Measurements from ENCODE around the gene IQUB. TPM values are rescaled to one million over a fixed set of nuclear protein-coding genes. Genes with fewer than 3 reads are reported as not detected.

IQUB gene
- polyA plus RNA-seq, 1 donor from 2014 or later, result 0.41 TPM

GRCh38 chr7:123440101-123440548, 94.3 kb downstream of the IQUB start:
- Histone ChIP-seq H3K79me2 (replicated peaks; ENCODE audit: insufficient read depth, low read length) (no peaks in the 10 kb centered on the region), H3F3A (ENCODE audit: insufficient read depth, low read length, poor library complexity, severe bottlenecking) (no peaks in the 10 kb centered on the region), H3K4me2 (ENCODE audit: low read length) (no peak overlapping the region), H3K4me3 (ENCODE audit: low read length) (no peak overlapping the region), H4K20me1 (ENCODE audit: insufficient read depth) (no peaks in the 10 kb centered on the region), H3K9ac (ENCODE audit: low read length) (no peak overlapping the region), H3K9me2 (ENCODE audit: insufficient read depth, low read length) (no peaks in the 10 kb centered on the region), H2AFZ (ENCODE audit: low read depth, low read length) (no peak overlapping the region), H3K9me3 (ENCODE audit: low read length) (no peaks in the 10 kb centered on the region), H3K36me3 (ENCODE audit: insufficient read depth, low read length) (no peaks in the 10 kb centered on the region), H3K27ac (ENCODE audit: low read length) (no peak overlapping the region), H3K27me3 (ENCODE audit: insufficient read depth, low read depth, low read length) (no peaks in the 10 kb centered on the region)
- no peak for TF ChIP-seq RAD21 (conservative IDR thresholded peaks at IDR 0.05)
- no peak for TF ChIP-seq TAF1 (IDR thresholded peaks at IDR 0.05; ENCODE audit: low read depth)
- TF ChIP-seq CTCF (IDR thresholded peaks at IDR 0.05; ENCODE audit: poor library complexity, severe bottlenecking), result no peak
- TF ChIP-seq EZH2 (IDR thresholded peaks at IDR 0.05; ENCODE audit: borderline replicate concordance, insufficient read depth, low read length, poor library complexity, severe bottlenecking), result no peak
- no peak for TF ChIP-seq SMC3 (conservative IDR thresholded peaks at IDR 0.05; ENCODE audit: poor library complexity)

- no peaks in the 10 kb centered on the region for H3K9me3 ChIP-seq (ENCODE audit: low read length)
- no peak overlapping the region for H2AFZ ChIP-seq (ENCODE audit: low read depth, low read length)
- H3K27ac ChIP-seq (ENCODE audit: low read length), result no peak overlapping the region
- no peaks in the 10 kb centered on the region for H3K27me3 ChIP-seq (ENCODE audit: insufficient read depth, low read depth, low read length)
- H3K36me3 ChIP-seq (ENCODE audit: insufficient read depth, low read length), result no peaks in the 10 kb centered on the region
- no peaks in the 10 kb centered on the region for H3F3A ChIP-seq (ENCODE audit: insufficient read depth, low read length, poor library complexity, severe bottlenecking)
- no peak for TF ChIP-seq POLR2AphosphoS5 (IDR thresholded peaks at IDR 0.05)
- no peak for TF ChIP-seq EZH2 (IDR thresholded peaks at IDR 0.05; ENCODE audit: borderline replicate concordance, insufficient read depth, low read length, poor library complexity, severe bottlenecking)
- no peak for TF ChIP-seq CTCF (IDR thresholded peaks at IDR 0.05; ENCODE audit: poor library complexity, severe bottlenecking)
- no peak for TF ChIP-seq SMC3 (conservative IDR thresholded peaks at IDR 0.05; ENCODE audit: poor library complexity)
- TF ChIP-seq REST (IDR thresholded peaks at IDR 0.05; ENCODE audit: borderline replicate concordance), result no peak
- no peak for TF ChIP-seq RAD21 (conservative IDR thresholded peaks at IDR 0.05)
- TF ChIP-seq MXI1 (conservative IDR thresholded peaks at IDR 0.05; ENCODE audit: poor library complexity, severe bottlenecking), result no peak
- TF ChIP-seq EP300 (conservative IDR thresholded peaks at IDR 0.05; ENCODE audit: poor library complexity, severe bottlenecking), result no peak
- no peak for TF ChIP-seq TAF1 (IDR thresholded peaks at IDR 0.05; ENCODE audit: low read depth)
- no peak overlapping the region for H3K9ac ChIP-seq (ENCODE audit: low read length)
- no peaks in the 10 kb centered on the region for H4K20me1 ChIP-seq (ENCODE audit: insufficient read depth)
- H3K4me2 ChIP-seq (ENCODE audit: low read length), result no peak overlapping the region
- H3K79me2 ChIP-seq (replicated peaks; ENCODE audit: insufficient read depth, low read length), result no peaks in the 10 kb centered on the region
- H3K4me3 ChIP-seq (ENCODE audit: low read length), result no peak overlapping the region
- no peaks in the 10 kb centered on the region for H3K9me2 ChIP-seq (ENCODE audit: insufficient read depth, low read length)
Observed at GRCh38 chr7:123439191-123439590, 95.2 kb downstream of the IQUB start.
